ENCODE data around the gene ZSCAN20. TPM values are rescaled to one million over a fixed set of nuclear protein-coding genes. Genes with fewer than 3 reads are reported as not detected.

Gene ZSCAN20
- total and polyA plus RNA-seq, 9 of the 15 experiments (the other 6 are each of a cell fraction or from before 2014, with no cell fraction given): 0.36 to 3.3 (median 2.0) TPM

- intact Hi-C loops (cut with micrococcal nuclease): loop anchor here (10.0 kb wide), 1 partner anchor 88 kb away; no protein-coding TSS in a partner anchor
- Histone ChIP-seq H3K9ac (ENCODE audit: insufficient read depth in 1 of 2, low read depth in 2 of 2, low read length in 2 of 2) (no peak overlapping the region), H3K9me3 (replicated peaks; ENCODE audit: control insufficient read depth, insufficient read depth, low read depth, low read length) (no peaks in the 10 kb centered on the region), H3K36me3 (ENCODE audit: control insufficient read depth, insufficient read depth, low read length) (no peaks in the 10 kb centered on the region), H3K27me3 (ENCODE audit: control insufficient read depth in 2 of 2, insufficient read depth in 2 of 2, low read length in 2 of 2) (peaks cover 36 to 61% of the 10 kb centered on the region in 2 experiments), H3K9me1 (ENCODE audit: control insufficient read depth, insufficient read depth, low read length) (no peaks in the 10 kb centered on the region), H3K4me2 (ENCODE audit: insufficient read depth, low read length) (no peak overlapping the region), H4K20me1 (replicated peaks; ENCODE audit: control insufficient read depth, insufficient read depth, low read length) (no peaks in the 10 kb centered on the region), H3K27ac (ENCODE audit: extremely low read depth, low read depth, low read length) (no peak overlapping the region), H2AFZ (ENCODE audit: low read depth, low read length) (no peak overlapping the region), H3K4me3 (no peak overlapping the region), H3K79me2 (ENCODE audit: control insufficient read depth, insufficient read depth, low read length) (no peaks in the 10 kb centered on the region), H3K4me1 (replicated peaks in 1 of 2; ENCODE audit: control insufficient read depth in 2 of 2, insufficient read depth in 2 of 2, low read length in 2 of 2) (peaks cover 0 to 6% of the 10 kb centered on the region in 2 experiments; a peak in 2 of 5 replicates)
- in situ Hi-C loops (cut with MboI): no loop called here
- no TSS peak for BruUV-seq (replicated peaks)
- no peak for DNase-seq (ENCODE audit: extremely low read depth in 1 of 4, low spot score in 3 of 4)
- 2% methylated on average over 9 of the region's 9 CpGs for WGBS (ENCODE audit: insufficient coverage, low coverage, missing lambda C conversion rate)
- POLR2A ChIA-PET: no interaction called here
- TF ChIP-seq ZFP1 (CRISPR knock-in tag; IDR thresholded peaks at IDR 0.05) (no peak), ZNF780A (CRISPR knock-in tag; IDR thresholded peaks at IDR 0.05) (no peak), THRAP3 (IDR thresholded peaks at IDR 0.05; ENCODE audit: borderline replicate concordance) (no peak), NCOA1 (IDR thresholded peaks at IDR 0.05; ENCODE audit: low read depth) (no peak)
- FAIRE-seq: no peak
- CTCF ChIA-PET (ENCODE audit: low intra/inter-chr PET ratio): no interaction called here
- ATAC-seq: no peak
These were observed 44.0 kb downstream of the ZSCAN20 start for GRCh38 chr1:33516428-33516827.

GRCh38 chr1:33516891-33517567, 44.6 kb downstream of the ZSCAN20 start:
- Histone ChIP-seq H3K9me3 (replicated peaks; ENCODE audit: control insufficient read depth, insufficient read depth, low read depth, low read length) (no peaks in the 10 kb centered on the region), H3K4me2 (ENCODE audit: insufficient read depth, low read length) (no peak overlapping the region), H3K36me3 (ENCODE audit: control insufficient read depth, insufficient read depth, low read length) (no peaks in the 10 kb centered on the region), H4K20me1 (replicated peaks; ENCODE audit: control insufficient read depth, insufficient read depth, low read length) (no peaks in the 10 kb centered on the region), H3K27ac (ENCODE audit: extremely low read depth, low read depth, low read length) (no peak overlapping the region), H3K9ac (ENCODE audit: insufficient read depth in 1 of 2, low read depth in 2 of 2, low read length in 2 of 2) (no peak overlapping the region), H3K9me1 (ENCODE audit: control insufficient read depth, insufficient read depth, low read length) (no peaks in the 10 kb centered on the region), H3K27me3 (ENCODE audit: control insufficient read depth in 2 of 2, insufficient read depth in 2 of 2, low read length in 2 of 2) (peaks cover 36 to 63% of the 10 kb centered on the region in 2 experiments), H3K4me1 (replicated peaks in 1 of 2; ENCODE audit: control insufficient read depth in 2 of 2, insufficient read depth in 2 of 2, low read length in 2 of 2) (peaks cover 0 to 6% of the 10 kb centered on the region in 2 experiments; a peak in 2 of 5 replicates), H2AFZ (ENCODE audit: low read depth, low read length) (no peak overlapping the region), H3K79me2 (ENCODE audit: control insufficient read depth, insufficient read depth, low read length) (no peaks in the 10 kb centered on the region), H3K4me3 (no peak overlapping the region)
- DNase-seq (ENCODE audit: extremely low read depth in 1 of 4, low spot score in 3 of 4): no peak
- in situ Hi-C loops (cut with MboI) (no loop called here), intact Hi-C loops (cut with micrococcal nuclease) (loop anchor here (10.0 kb wide), 1 partner anchor 88 kb away; no protein-coding TSS in a partner anchor)
- no peak for ATAC-seq
- no peak for FAIRE-seq
- no TSS peak for BruUV-seq (replicated peaks)
- 0% methylated on average over 8 of the region's 8 CpGs for WGBS (ENCODE audit: insufficient coverage, low coverage, missing lambda C conversion rate)
- ChIA-PET POLR2A (no interaction called here), CTCF (ENCODE audit: low intra/inter-chr PET ratio) (no interaction called here)
- TF ChIP-seq CBX3 (IDR thresholded peaks at IDR 0.05; ENCODE audit: borderline replicate concordance in 1 of 2, low read length in 2 of 2) (no peak), NFIC (IDR thresholded peaks at IDR 0.05) (peak; percentile 55)

All from K562 (cell line).